Measurements from ENCODE around the gene TCP11L2. TPM values are rescaled to one million over a fixed set of nuclear protein-coding genes. Genes with fewer than 3 reads are reported as not detected.
"Not testable (repeated sequence)": the region's sequence is repeated elsewhere in the genome, so short reads cannot be mapped to it uniquely, and the experiment has no call there.

TCP11L2 gene
- polyA plus RNA-seq, 10 donors: 8.5 to 16.9 (median 10.4) TPM

- peak in 1 of 3 donors; percentile 34 for DNase-seq
Observed at GRCh38 chr12:106341086-106341877, 38.7 kb downstream of the TCP11L2 start.

GRCh38 chr12:106342397-106343213, 40.1 kb downstream of the TCP11L2 start:
- DNase-seq: peak; percentile 72 to 93 (median 89)

- DNase-seq: no peak
Observed at GRCh38 chr12:106343214-106343528, 40.6 kb downstream of the TCP11L2 start.

GRCh38 chr12:106344131-106344530, 41.6 kb downstream of the TCP11L2 start:
- DNase-seq: no peak

GRCh38 chr12:106345746-106346145, 43.2 kb downstream of the TCP11L2 start:
- DNase-seq: peak in 1 of 3 donors; percentile 36

GRCh38 chr12:106348411-106348810, 45.9 kb downstream of the TCP11L2 start:
- DNase-seq: no peak

- no peak for DNase-seq
Observed at GRCh38 chr12:106353175-106353574, 50.6 kb downstream of the TCP11L2 start.

DNA sequence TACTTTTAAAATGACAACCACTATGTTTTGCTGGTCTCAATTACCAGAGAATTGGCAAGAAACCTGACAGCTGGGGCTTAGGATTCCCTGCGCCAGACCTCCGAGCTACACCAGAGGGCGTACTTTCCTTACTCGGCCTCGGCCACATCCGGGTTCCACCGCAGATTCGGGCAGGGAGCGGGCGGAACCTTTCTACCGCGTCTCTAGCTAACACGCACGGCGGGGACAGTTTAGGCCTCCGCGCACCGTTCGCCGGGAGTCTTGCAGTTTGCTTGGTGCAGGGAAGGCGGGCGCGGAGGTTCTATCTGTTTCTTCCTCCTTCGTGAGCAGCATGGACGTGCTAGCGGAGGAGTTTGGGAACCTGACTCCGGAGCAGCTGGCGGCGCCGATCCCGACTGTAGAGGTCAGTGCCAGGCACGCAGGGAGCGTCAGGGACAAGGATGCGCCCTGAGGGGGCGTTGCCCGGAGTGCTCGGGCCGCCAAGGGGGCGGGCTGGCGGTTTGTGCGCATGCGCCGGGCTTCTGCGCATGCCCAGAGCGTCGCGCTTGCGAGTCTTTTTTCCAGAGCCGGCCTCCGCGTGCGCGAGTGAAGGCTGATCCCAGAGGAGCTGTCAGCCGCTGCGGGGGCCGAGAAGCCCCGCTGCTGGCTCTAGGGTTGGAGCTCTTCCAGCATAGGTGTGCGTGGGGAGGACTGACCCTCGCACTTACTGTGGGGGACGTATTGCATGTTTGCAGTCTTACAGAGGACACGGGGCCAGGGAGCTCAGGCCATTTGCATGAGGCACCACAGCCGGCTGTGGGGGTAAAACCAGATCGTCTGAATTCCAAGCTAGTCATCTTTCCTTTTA, 55.2 kb downstream of the TCP11L2 start, which contains the start of gene POLR3B:
Gene POLR3B, plus strand, starts transcription at position 200 of the 847 bp plus-strand sequence. Its CDS starts 132 bp downstream, at position 332.
- DNase-seq: peak; percentile 97 to 99 (median 97)

GRCh38 chr12:106358396-106359241, 56.1 kb downstream of the TCP11L2 start:
- peak in 1 of 3 donors; percentile 47 for DNase-seq

DNA sequence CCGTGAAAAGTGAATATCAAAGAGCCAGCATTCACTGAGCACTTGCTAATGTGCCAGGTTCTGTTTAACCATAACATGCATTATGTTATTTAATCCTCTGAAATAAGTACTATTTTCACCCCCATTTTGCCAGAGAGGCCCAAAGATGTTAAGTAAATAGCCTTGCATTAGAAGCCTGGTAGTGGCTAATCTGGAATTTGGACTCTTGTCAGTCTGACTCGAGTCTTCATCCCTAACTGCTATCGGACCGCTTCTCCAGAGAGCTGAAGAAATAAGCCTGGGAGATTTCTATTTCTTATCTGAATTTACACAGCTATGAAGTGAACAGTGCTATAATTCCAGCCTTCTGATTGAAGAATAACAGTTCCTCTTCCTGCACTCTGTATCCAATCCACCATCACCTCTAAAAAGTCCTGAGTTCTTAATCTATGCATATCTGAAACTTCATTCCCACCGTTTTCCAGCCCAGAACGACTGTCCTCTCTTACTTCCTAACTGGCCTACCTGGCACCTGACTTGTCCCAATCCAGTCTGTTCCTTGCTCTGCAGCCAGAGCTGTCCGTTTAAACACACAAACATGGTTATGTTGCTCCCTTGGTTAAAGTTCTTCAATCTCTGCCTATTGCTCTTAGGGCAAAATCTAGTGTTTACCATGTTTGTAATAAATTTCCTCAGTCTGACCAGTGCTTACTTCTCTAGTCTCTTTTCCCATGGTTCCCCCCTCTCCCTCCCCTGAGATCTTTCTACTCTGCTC, 57.3 kb downstream of the TCP11L2 start:
- no peak for DNase-seq

DNA sequence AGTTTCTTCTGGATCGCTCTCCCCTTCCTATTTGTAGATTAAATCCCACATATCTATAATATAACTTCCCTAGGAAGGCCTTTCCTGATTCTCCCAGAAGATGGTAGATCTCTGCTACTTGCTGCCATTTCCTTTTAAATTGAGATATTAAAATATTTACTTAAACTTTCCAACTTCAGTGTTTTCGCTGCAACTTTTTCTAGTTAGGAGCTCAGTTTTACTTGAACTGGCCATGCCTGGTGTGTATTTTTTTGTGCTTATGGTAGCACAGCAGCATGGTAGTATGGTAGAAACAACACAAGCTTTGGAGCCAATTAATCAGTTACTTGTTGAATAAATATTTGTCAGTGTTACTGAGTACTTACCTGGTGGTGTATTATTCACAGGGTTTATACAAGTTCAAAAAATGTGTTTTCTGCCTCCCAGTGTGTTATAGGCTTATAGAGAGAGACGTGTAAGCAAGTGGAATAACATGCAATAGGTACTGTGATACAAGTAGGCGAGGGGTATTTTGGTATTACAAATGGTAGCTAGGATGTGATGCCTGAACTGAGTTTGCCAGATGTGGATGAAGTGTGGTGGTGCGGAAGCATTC, 58.0 kb downstream of the TCP11L2 start:
- no peak for DNase-seq

- DNase-seq: no peak
Observed at GRCh38 chr12:106362971-106363370, 60.4 kb downstream of the TCP11L2 start.

GRCh38 chr12:106364261-106364660, 61.7 kb downstream of the TCP11L2 start:
- DNase-seq: no peak

GRCh38 chr12:106369624-106370346, 67.3 kb downstream of the TCP11L2 start:
- no peak for DNase-seq

DNA sequence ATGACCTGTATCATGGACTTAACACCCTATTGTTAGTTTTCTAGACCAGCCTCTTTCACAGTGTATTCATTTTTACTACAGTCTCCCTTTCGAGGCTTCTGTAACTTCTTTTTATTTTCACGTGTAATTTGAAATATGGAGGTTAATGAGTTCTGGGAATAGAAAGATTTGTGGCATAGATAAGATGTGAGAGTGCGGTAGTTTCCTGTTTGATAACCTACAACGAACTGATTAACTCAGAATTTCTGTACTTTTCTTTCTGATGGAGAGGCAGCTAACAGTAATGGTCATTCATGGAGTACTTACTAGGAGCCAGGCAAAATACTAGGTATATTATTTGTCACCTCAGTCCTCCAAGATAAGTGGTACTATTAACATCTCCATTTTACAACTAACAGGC, 76.3 kb downstream of the TCP11L2 start:
- no peak for DNase-seq

- DNase-seq: no peak
Observed at GRCh38 chr12:106380954-106381353, 78.4 kb downstream of the TCP11L2 start.

GRCh38 chr12:106381866-106382265, 79.3 kb downstream of the TCP11L2 start:
- not testable (repeated sequence) for DNase-seq

DNA sequence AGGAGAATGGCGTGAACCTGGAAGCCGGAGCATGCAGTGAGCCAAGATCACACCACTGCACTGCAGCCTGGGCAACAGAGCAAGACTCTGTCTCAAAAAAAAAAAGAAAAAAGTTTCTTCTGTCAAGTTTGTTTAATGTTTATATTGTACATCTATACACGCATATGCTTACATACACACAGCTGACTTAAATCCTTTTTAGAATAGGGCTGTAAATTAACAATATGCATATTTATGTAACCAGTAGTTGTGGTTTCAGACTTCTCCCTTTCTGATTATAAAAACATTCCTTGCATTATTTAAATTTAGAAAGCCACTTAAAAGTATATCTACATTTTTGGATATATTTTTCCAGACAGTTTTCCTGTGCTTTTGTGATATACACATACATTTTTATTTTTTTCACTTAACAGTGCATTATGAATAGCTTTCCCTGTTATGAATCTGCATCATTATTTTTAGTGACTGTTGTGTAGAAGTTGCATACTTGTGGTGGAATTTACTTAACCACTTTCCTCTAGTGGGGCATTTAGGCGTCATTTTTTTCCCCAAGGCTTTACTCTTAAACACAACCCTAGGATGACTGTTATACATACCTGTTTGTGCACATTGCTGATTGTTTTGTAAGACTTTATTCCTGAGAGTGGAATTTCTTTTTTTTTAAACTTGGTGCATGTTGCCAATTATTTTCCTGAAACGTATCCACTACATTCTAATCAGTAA, 84.4 kb downstream of the TCP11L2 start:
- DNase-seq: peak in 1 of 3 donors; percentile 45

All from muscle of back (tissue), 11 donors.